Lower leg skin (tissue), 4 donors: Measurements from ENCODE around the gene KDM2B. TPM values are rescaled to one million over a fixed set of nuclear protein-coding genes. Genes with fewer than 3 reads are reported as not detected.
A peak's percentile ranks its signal among the peaks of the same experiment; 100 is the strongest.

Experiments used
- DNase-seq, 2 donors: peaks; one replicate each; pipeline ENCODE4 v3.0.0-alpha.2; 2019; ENCODE audit warnings: low spot score in 2 of 2
- H3K4me3 ChIP-seq: fragments of 200-600 bp; sonication (generic); 2 replicates; pipeline ENCODE4 v1.5.1; 2017; ENCODE audit warnings: mild to moderate bottlenecking, low read depth; ENCODE audit not compliant: poor library complexity, severe bottlenecking
- POLR2A ChIP-seq, 2 donors: fragments of 450-650 bp; IDR thresholded peaks; one replicate each; pipeline ENCODE4 v1.6.1; 2016 to 2017; ENCODE audit warnings: antibody characterized with exemption in 2 of 2, mild to moderate bottlenecking in 1 of 2, moderate library complexity in 1 of 2
- WGBS, 2 donors: methylation state at CpG; one replicate each; pipeline ENCODE4 v1.1.5; 2018; 5-methylcytosine and 5-hydroxymethylcytosine counted together
- intact Hi-C: fragments of 100-400 bp; cut with DNase I; formaldehyde crosslinking; loops from one replicate; pipeline ENCODE4 v1.15.0; 2023; ENCODE audit warnings: low total_unique reads
- total RNA-seq, 4 donors: library from RNA; depleted of rRNA; stranded (reverse); fragments of >200 nt; gene quantifications; one replicate each; pipeline ENCODE4 v1.1.0, GENCODE V29; 2016
- TF ChIP-seq, protein P1 (sequence below), 3 donors: fragments of 450-650 bp; IDR thresholded peaks; one replicate each; pipeline ENCODE4 v1.5.1; 2016; ENCODE audit warnings: antibody characterized with exemption in 3 of 3, mild to moderate bottlenecking in 3 of 3, moderate library complexity in 2 of 3

KDM2B gene
- total RNA-seq, 4 donors from 2014 or later = 28.9 to 72.1 (median 47.9) TPM

DNA sequence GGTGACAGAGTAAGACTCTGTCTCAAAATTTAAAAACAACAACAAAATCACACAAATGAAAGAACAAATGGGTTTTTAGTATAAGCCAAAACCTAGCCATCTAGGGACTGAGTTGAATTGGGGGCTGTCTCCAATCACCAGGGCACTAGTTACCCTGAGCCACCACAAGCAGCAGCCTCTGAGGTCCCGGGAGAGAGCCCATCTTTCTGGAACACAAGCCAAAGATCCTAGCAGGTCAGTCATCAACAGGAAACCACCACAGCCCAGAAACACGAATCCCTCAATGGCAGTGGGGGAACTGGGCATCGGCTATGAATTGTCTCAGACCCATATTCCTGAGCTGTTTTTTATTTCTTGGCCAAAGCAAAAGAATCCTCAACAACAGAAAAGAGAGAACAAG is 75.3 kb downstream of the KDM2B start:
- DNase-seq = no peak
- intact Hi-C loops = no loop called here
- 53 to 71% methylated on average over 3 of the region's 3 CpGs for WGBS, 2 donors
- TF ChIP-seq, protein P1, sequence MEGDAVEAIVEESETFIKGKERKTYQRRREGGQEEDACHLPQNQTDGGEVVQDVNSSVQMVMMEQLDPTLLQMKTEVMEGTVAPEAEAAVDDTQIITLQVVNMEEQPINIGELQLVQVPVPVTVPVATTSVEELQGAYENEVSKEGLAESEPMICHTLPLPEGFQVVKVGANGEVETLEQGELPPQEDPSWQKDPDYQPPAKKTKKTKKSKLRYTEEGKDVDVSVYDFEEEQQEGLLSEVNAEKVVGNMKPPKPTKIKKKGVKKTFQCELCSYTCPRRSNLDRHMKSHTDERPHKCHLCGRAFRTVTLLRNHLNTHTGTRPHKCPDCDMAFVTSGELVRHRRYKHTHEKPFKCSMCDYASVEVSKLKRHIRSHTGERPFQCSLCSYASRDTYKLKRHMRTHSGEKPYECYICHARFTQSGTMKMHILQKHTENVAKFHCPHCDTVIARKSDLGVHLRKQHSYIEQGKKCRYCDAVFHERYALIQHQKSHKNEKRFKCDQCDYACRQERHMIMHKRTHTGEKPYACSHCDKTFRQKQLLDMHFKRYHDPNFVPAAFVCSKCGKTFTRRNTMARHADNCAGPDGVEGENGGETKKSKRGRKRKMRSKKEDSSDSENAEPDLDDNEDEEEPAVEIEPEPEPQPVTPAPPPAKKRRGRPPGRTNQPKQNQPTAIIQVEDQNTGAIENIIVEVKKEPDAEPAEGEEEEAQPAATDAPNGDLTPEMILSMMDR (IDR thresholded peaks at IDR 0.05) = no peak
- no peak for TF ChIP-seq POLR2A (IDR thresholded peaks at IDR 0.05)
- no peak overlapping the region for H3K4me3 ChIP-seq

DNA sequence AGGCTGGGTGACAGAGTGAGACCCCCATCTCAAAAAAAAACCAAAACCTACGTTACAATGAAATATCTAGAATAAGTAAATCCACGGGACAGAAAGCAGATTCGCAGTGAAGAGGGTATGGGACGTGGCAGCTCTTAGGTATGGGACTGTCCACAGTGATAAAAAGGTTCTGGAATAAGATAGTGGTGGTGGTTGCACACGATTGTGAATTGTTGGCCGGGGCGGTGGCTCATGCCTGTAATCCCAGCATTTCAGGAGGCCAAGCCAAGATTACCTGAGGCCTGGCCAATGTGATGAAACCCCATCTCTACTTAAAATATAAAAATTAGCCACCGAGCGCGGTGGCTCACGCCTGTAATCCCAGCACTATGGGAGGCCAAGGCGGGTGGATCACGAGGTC is 76.3 kb downstream of the KDM2B start:
- 92 to 93% methylated on average over 13 of the region's 13 CpGs for WGBS, 2 donors
- DNase-seq = no peak
- intact Hi-C loops = no loop called here
- TF ChIP-seq, protein P1 (IDR thresholded peaks at IDR 0.05) = no peak
- TF ChIP-seq POLR2A (IDR thresholded peaks at IDR 0.05) = no peak
- no peak overlapping the region for H3K4me3 ChIP-seq

DNA sequence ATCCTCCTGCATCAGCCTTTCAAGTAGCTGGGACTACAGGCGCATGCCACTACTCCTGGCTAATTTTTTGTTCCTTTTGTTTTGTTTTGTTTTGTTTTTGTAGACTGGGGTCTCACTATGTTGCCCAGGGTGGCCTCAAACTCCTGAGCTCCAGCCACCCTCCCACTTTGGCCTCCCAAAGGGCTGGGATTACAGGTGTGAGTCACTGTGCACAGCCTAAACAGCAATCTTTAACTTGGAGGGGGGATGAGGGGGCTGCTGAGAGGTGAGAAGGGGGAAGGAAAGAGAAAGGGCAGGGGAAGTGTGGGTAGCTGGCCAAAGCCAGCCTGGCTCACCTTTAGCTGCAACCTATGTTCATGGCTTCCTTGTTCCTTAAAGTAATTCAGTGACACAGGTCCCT is 77.4 kb downstream of the KDM2B start:
- intact Hi-C loops = no loop called here
- WGBS, 2 donors = 90 to 100% methylated on average over 1 of the region's 1 CpG
- TF ChIP-seq, protein P1 (IDR thresholded peaks at IDR 0.05) = no peak
- no peak for TF ChIP-seq POLR2A (IDR thresholded peaks at IDR 0.05)

DNA sequence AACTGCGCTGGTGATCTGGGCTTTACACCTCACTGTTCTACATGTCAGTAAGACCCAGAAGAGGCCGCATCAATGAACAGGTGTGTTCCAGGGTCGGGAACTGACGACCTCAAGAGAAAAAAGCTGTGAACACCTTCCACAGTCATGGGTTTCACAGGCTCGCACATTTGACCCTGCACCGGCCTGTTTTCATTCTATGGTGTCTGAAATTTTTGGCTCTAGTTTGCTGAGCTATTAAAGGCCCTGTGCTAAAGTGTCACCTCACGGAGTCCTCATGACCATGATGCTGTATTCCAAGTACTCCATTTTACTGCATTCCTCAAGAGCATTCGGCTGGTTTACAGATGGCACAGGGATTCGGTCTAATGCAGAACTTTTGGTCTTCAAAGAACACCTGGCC is 78.9 kb downstream of the KDM2B start:
- no peak for TF ChIP-seq POLR2A (IDR thresholded peaks at IDR 0.05)
- TF ChIP-seq, protein P1 (IDR thresholded peaks at IDR 0.05) = no peak
- WGBS, 2 donors = 91 to 97% methylated on average over 9 of the region's 9 CpGs
- H3K4me3 ChIP-seq = no peak overlapping the region
- no peak for DNase-seq
- intact Hi-C loops = no loop called here

More for the DNA sequence above, 77.4 kb downstream of the KDM2B start:
- no peak overlapping the region for H3K4me3 ChIP-seq
- DNase-seq = no peak

DNA sequence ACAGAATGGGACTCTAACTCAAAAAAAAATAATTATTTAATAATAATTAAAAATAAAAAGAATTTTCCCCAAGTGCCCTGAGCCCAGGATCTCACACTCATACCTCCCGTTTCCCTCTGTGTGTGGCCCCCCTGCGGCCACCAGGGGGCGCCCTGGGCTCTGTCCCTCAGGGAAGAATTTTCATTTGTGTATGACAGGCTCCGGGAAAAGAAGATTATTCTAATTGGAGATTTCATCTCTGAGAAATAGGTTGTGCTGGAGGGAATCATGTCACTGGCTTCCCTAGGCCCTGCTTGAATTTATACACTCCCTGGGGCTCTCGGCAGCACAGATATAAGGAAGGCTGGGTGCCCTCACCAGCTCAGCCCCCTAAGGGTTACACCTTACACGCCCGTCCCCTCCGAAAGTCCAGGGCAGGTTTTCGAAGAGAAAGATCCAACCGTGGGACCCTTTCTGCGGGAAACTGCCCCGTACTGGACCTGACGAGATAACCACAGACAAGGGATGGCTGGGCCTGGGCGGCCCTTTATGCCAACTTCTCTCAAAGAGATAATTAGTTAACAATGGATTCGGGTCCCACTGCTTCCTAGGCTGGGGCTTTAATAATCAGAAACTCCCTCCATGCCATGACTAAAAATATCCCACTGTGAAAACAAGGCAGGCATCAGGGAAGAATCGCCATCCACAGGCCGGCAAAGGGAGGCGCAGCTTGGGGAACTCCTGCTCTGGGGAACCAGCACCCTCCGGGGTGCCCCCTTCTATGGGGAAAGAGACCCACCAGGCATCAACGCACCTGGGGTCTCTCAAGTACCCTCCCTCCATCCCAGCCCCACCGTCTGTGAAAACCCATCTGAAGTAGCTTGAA is 80.7 kb downstream of the KDM2B start:
- intact Hi-C loops = no loop called here

More for the DNA sequence above, 80.7 kb downstream of the KDM2B start:
- TF ChIP-seq, protein P1 (IDR thresholded peaks at IDR 0.05) = peak in 1 of 3 donors; percentile 56
- TF ChIP-seq POLR2A (IDR thresholded peaks at IDR 0.05) = no peak
- DNase-seq = peak; percentile 74 to 95
- 47 to 53% methylated on average over 18 to 21 of the region's 21 CpGs for WGBS, 2 donors
- H3K4me3 ChIP-seq = no peak overlapping the region
